Renal cortex interstitium (tissue), 11 donors: ENCODE measurements around the gene IL1B. TPM values are rescaled to one million over a fixed set of nuclear protein-coding genes. Genes with fewer than 3 reads are reported as not detected.

Experiments used
- DNase-seq, 11 donors: peaks; one replicate each; pipeline ENCODE4 v3.0.0-alpha.2; 2013; ENCODE audit warnings: low read depth in 9 of 11, low spot score in 4 of 11; ENCODE audit errors: extremely low read depth in 1 of 11
- polyA plus RNA-seq, 3 donors: library from polyadenylated mRNA; unstranded; fragments of 120-200 nt; gene quantifications; one replicate each; pipeline ENCODE4 v1.2.1, GENCODE V29; 2013; ENCODE audit not compliant: insufficient read length in 3 of 3

IL1B gene
- polyA plus RNA-seq, 3 donors = 0.53 to 2.9 (median 0.64) TPM

DNA sequence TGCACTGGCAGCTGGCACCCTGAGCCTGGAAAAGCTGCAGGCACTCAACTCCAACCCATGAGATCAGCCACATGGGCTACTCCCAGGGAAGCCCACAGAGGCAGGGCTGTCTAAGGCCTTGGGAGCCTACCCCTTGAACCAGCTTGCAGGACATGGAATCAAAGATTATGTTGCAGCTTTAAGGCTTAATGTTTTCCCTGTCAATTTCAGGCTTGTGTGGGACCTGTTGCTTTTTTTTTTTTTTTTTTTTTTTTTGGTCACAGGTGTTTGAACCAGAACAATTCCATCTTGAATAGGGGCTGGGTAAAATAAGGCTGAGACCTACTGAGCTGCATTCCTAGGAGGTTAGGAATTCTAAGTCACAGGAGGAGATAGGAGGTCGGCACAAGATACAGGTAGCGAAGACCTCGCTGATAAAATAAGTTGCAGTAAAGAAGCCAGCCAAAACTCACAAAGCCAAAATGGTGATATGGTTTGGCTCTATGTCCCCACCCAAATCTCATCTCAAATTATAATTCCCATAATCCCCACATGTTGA lies 44.8 kb downstream of the IL1B start:
- no peak for DNase-seq

DNA sequence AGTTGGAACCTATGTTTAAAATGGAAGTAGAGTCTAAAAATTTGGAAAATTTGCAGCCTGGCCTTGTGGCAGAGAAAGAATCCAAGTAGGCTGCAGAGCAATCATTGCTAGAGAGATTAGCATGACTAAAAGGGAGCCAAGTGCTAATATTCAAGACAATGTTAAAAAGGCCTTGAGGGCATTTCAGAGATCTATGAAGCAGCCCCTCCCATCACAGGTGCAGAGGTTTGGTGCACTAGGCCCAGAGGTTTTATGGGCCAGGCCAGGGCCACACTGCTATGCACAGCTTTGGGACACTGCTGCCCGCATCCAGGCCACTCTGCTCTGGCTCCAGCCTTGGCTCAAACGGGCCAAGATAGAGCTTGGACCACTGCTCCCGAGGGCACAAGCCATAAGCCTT lies 45.6 kb downstream of the IL1B start:
- no peak for DNase-seq

DNA sequence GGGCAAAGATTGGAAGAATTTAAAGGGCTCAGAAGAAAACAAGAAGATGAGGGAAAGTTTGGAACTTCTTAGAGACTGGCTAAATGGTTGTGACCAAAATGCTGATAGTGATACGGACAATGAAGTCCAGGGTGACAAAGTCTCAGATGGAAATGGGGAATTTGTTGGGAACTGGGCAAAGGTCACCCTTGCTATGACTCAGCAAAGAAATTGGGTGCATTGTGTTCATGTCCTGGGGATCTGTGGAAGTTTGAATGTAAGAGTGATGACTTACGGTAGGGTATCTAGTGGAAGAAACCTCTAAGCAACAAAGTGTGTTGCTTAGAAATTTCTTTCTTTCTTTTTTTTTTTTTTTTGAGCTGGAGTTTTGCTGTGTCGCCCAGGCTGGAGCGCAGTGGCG lies 46.3 kb downstream of the IL1B start:
- no peak for DNase-seq

DNA sequence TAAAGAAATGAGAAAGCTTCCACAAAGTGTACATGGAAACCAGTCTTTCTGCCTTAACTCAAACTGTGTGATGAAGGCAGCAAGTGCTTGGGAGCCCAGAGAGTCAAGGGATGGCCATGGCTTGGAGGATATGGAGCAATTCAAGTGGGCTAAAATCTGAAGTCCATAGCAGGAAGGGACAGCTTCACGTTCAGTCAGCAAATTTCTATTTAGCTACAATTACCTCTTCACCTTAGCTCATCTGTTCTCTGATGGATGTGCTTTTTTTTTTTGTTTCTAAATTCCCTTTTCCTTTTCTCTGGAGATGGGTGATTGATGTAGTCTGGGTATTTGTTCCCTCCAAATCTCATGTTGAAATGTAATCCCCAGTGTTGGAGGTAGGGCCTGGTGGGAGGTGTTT lies 47.4 kb downstream of the IL1B start:
- no peak for DNase-seq

DNA sequence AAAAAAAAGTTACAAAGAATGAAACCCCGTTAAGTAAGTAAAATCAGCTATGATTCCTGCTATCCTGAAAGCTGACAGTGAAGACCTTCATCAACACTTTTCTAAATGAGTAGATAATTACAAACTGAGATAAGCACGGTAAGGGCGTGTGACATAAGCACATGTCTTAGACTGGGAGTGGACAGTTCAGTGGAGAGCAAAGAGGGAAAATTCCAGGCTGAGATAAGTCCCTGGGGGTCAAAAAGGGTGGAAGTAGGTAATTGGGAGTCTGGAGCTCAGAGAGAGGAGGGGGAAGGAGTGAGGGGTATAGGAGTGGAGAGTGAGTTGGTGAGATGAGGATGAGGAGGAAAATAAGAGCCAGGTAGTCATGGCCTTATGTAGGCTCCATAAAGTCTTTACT lies 47.9 kb downstream of the IL1B start:
- DNase-seq = no peak

DNA sequence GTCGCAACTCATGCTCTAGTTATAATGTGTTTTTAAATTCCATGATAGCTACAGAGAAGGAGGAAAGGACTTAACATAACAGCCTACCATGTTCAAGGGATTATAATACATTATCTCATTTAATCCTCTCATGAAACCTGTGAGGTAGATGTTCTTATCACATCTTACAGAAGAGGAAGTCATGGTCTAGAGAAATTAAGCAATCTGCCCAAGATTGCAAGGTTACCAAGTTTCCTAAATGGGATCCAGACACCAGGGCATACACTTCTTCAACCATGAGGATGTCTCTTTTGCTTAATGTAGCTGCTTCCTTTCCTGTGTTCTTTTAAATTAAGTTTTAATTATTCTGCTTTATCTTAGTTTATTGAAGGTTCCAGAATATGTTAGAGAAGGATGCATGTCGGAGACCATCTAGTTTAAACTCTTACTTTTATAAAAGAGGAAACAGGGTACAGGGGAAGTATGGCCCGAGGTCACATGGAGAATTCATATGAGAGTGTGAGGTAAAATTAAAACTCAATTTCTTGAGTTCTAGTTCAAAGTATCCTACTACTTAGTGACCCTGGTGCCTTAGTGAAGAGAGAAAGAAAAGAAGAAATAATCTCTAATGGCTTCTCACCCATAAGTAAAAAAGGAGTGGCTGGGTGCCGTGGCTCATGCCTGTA lies 48.7 kb downstream of the IL1B start:
- DNase-seq = no peak

DNA sequence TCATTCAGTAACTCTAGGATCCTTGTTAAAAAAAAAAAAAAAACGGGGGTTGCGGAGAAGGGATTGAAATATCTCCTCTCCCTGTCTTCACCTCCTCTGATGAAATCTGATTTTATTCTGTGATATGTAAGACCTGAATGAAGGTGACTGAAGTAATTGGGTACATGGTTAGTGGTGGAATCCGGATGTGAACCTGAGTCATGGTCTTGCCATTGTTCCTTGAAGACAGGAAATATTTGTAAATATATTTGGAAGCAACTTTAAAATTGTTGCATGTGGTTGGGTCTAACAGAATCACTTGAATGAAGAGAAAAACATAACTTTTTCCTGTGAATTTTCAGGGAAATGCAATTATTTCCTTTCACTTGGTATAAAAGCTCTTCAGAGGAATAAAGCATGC lies 49.3 kb downstream of the IL1B start:
- DNase-seq = no peak

DNA sequence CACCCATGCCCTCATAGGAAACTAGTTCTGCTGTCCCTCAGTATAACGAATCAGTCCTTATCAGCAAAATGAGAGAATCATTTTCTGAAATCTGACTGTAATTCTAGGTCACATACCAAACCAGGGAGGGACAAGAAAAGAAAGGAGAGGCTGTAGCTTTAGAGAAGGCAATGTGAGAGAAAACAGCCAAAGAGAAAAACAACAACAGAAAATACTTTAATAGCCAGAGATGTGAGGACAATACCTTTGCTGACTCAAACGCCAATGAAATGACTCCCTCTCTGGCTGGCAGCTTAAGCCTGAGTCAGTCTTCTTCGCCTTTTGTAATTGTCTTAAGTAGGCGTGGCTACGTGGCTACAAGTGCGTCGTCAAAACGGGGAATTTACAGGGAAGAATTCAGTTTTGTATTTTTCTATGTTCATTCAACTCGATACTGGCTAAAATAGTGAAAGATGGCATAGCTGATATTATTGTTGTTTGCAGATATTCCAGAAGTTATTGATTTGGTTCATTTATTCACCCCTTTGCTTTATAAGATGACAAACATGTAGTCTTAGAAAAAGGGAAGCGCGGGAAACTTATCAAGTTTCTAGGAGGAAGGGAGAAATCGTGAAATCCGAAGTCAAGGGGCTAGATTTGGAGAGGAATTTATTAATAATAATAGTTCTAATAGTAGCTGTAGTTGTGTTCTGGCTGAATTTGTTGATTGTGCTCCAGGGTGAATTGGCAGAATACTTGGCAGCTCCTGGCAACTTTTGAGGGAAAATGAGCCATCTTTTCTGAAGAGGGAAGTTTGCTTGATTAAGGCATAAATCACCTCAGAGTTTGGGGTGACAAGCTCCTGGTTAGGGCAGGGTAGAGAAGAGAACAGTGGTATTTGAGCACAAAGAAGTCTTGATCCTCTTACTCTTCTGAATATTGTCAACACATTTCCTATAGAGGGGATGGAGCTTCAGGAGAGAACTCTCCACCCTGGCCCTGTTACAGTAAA lies 52.1 kb downstream of the IL1B start, which contains the start of gene IL1A:
TSS of gene IL1A (minus strand) at position 295 of the 991 bp plus-strand sequence. CDS start 723 bp downstream, outside the sequence.
- DNase-seq = no peak

DNA sequence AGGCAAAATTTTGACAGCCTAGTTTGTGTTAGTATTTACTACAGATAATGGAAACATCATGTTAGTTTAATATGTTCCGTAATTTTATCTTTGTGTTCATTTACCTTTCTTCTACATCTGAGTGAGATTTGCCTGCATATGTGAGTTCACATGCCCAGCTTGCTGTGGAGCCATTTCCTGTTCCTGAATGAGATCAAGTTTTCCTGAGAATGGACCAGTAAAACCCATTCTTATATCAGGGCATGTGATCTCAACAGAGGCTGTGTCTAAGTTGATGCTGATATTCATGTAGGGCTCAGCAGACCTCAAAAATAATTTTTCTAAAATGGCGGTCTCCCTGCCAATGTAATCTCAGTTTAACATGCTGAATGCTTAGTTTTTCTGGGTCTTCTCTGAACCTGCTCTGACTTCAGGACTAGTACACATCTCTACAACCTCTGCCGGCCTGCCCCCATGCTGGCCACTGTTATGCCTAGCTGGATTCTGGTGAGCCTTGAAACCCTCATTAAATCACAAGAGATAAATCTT lies 53.3 kb downstream of the IL1B start:
- DNase-seq = no peak

DNA sequence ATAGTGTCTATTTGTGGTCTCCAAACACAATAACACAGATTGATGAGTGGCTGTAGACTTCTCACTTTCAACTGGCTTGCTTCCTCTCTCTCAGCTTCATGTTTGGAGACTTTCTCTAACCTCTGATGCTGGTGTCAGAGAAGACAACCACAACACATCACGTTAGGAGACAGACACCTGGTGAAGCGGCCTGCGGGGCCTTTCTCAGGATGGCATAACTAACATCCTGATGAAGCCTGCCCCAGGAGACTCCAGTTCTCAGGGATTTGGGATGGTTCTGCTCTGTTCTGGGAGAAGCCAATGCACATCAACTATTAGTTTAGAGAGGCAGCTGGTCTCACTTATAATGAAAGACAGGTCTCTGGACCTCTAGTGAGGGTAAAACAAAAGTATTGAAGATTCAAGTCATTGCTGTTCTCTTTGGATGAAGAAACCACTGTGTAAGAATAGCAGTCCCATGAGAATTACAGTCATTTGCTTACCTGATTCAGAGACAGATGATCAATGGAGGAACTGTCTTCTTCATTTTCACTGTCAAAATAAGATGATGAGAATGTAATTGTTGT lies 54.3 kb downstream of the IL1B start:
- no peak for DNase-seq

Other genes with a start within 250 kb of the IL1B start
- gene SLC20A1, start 190.8 kb downstream of the IL1B start, polyA plus RNA-seq = 10 to 100 TPM; 40.7 to 49.8 (median 47.6) TPM
- 1 to 10 TPM in 1 of 3 donors, under 1 TPM in 2; 0.18 to 1.4 (median 0.37) TPM for gene NT5DC4, start 115.8 kb downstream of the IL1B start, polyA plus RNA-seq
- 10 to 100 TPM; 12.7 to 19.7 (median 15.3) TPM for gene CKAP2L, start 72.2 kb downstream of the IL1B start, polyA plus RNA-seq
- under 1 TPM in 2 of 3 donors, not detected in 1; 0.06 to 0.09 TPM for gene IL1A, start 52.3 kb downstream of the IL1B start, polyA plus RNA-seq
- gene IL37, start 74.4 kb upstream of the IL1B start, polyA plus RNA-seq = under 1 TPM; 0.22 to 0.40 (median 0.24) TPM
- under 1 TPM in 1 of 3 donors, not detected in 2; 0.27 TPM for gene IL36G, start 141.2 kb upstream of the IL1B start, polyA plus RNA-seq
- not detected for gene IL36A, start 168.7 kb upstream of the IL1B start, polyA plus RNA-seq
- not detected for gene IL36B, start 216.1 kb upstream of the IL1B start, polyA plus RNA-seq
- not detected for gene IL36RN, start 222.4 kb upstream of the IL1B start, polyA plus RNA-seq
- not detected for gene IL1F10, start 231.2 kb upstream of the IL1B start, polyA plus RNA-seq